Activated CD8-positive, alpha-beta memory T cell treated with anti-CD3 and anti-CD28 coated beads for 4 hours (primary cell): Measurements from ENCODE around the gene SLC47A1.

Experiments
- DNase-seq, 2 donors: peaks; one replicate each; pipeline ENCODE4 v3.0.0-alpha.2; 2020; ENCODE audit warnings: low read depth in 2 of 2

SLC47A1 gene

DNA sequence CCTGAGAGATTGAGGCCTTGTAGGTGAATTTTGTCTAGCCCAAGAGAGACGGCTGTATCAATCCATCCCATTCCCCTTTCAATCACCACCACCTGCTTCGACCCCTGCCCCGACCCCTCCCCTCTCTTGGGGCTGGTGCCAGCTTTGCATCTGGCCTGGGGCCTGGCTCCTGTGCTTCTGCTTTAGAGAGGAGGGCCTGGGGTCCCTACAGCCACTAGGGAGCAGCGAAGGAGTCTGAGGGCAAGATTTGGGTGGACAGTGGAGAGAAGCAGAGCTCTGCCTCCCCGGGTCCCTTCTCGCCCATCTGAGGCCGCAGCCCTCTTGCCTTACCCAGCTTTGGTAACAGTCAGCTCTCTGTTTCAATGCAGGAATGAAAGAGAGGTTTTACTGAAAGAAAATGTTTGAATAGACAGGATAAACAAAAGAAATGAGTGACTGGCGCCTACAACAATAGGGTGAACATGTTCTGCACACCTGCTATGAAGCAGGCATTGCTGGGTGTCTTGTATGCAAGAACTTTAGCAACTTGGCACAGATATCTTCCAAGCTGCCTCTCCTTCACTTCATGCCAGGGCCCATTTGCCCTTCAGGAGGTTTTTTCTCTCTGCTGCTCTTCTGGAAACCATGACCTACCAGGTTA lies 57.4 kb downstream of the SLC47A1 start:
- DNase-seq = no peak

DNA sequence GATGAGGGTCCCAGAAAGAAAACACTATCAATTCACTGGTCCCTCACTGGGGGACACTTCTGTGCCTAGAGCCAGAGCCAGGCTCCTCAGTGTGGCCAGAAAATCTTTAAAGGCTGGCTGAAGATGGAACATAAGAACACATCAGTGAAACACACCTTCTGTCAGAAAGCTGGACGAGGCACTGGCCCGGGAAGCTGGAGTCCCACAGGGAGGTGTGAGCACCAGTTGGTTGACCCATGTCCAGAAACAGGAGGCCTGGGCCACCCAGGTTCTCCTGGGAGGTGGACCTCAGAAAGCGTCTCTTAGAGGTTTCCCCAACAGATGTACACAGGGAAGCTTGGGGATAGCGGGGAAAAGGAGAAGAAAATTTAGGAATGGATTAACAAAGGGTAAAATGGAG lies 58.7 kb downstream of the SLC47A1 start:
- no peak for DNase-seq

GRCh38 chr17:19596869-19597268 lies 63.2 kb downstream of the SLC47A1 start:
- DNase-seq = no peak

GRCh38 chr17:19610311-19610710 lies 76.7 kb downstream of the SLC47A1 start:
- no peak for DNase-seq

GRCh38 chr17:19610879-19611278 lies 77.2 kb downstream of the SLC47A1 start:
- no peak for DNase-seq

- no peak for DNase-seq
Measured at GRCh38 chr17:19613979-19614378, 80.3 kb downstream of the SLC47A1 start.

DNA sequence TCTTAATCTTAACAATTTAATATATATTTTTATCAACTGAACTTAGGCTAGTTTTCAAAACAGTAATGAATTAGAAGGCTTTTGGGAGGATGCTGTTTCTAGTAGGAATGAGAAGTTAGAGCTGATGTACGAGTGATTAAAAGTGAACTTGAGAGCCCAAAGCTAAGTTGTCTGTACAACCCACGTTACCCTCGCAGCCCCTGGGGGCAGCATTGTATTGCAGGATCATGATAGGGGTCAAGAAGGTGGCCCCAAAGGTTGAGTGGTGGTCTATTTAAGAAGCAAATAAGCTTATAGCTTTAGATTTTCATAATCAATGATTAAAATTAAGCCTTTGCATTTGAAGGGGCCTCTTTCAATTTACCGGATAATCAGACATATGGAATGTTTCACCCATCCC lies 81.2 kb downstream of the SLC47A1 start:
- DNase-seq = no peak

DNA sequence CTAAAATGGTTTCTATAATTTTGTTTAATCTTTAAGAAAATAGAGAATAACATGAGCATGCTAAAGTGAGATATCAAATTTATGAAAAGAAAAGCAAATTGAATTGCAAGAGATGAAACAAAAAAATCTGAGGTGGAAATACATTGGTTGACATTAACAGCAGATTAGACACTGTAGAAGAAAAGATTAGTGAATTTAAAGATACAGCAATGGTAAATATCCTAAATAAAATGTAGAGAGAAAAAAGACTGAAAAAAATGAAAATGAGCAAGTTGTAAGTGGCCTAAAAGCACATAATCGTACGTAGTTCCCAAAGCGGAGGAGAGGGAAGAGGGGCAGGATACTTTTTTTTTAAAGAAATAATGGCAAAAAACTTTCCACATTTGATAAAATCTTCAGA lies 84.4 kb downstream of the SLC47A1 start:
- no peak for DNase-seq

DNA sequence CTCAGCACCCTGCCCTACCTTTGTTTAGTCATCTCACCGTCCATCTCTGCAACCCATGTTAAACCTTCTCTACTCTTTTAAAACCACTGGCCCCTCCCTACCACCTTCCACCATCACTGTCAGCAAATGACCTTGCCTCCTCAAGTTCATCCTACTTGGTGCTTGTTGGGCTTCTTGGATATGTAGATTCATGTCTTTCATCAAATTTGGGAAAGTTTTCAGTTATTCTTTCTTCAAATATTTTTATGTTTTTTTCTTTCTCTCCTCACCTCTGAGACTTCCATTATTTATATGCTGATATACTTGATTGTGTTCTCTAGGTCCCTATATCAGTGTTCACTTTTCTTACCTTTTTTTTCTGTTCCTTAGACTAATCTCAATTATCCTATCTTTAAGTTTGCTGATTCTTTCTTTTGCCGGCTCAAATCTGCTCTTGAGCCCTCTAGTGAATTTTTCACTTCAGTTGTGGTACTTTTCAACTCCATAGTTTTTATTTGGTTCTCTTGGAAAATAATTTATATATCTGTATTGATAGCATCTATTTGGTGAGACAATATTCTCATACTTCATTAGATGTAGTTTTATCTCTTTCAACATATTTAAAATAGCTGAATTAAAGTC lies 86.2 kb downstream of the SLC47A1 start:
- DNase-seq = no peak

- no peak for DNase-seq
Measured at GRCh38 chr17:19621697-19622096, 88.0 kb downstream of the SLC47A1 start.

GRCh38 chr17:19626079-19626478 lies 92.4 kb downstream of the SLC47A1 start:
- no peak for DNase-seq
